A673 (cell line): ENCODE results near the gene ESPN. TPM values are rescaled to one million over a fixed set of nuclear protein-coding genes. Genes with fewer than 3 reads are reported as not detected.

Experiments used
- BruUV-seq: library from RNA; stranded (reverse); fragments of 400-500 nt; replicated peaks from 2 replicates; lab custom pipeline; 2021; lab: Mats Ljungman, UMichigan
- CTCF ChIA-PET: fragments of 300-600 bp; sonication (Branson Sonifier 250); formaldehyde crosslinking; loops from one replicate; lab custom pipeline; 2022; ENCODE audit warnings: antibody characterized with exemption; lab: Charles Lee
- POLR2A ChIA-PET: fragments of 300-600 bp; sonication (Branson Sonifier 250); formaldehyde crosslinking; loops from one replicate; lab custom pipeline; 2022; ENCODE audit warnings: antibody characterized with exemption; ENCODE audit not compliant: low non-redundant PET; lab: Charles Lee
- DNase-seq: peaks from one replicate; pipeline ENCODE4 v3.0.0-alpha.2; 2015; ENCODE audit warnings: low spot score
- H3K27ac ChIP-seq: fragments of 200-600 bp; sonication (generic); 2 replicates; pipeline ENCODE4 v1.5.1; 2016; ENCODE audit warnings: mixed run types, low read depth, mild to moderate bottlenecking, mixed read lengths, antibody characterized with exemption, low read length; ENCODE audit not compliant: poor library complexity, severe bottlenecking
- H3K27me3 ChIP-seq: fragments of 200-600 bp; sonication (generic); replicated peaks from 2 replicates; pipeline ENCODE4 v1.6.1; 2017; ENCODE audit warnings: mixed run types, low read depth, mild to moderate bottlenecking, mixed read lengths, antibody characterized with exemption, low read length; ENCODE audit not compliant: insufficient read depth, poor library complexity
- H3K36me3 ChIP-seq: fragments of 200-600 bp; sonication (generic); 2 replicates; pipeline ENCODE4 v1.6.1; 2016; ENCODE audit warnings: mixed run types, mild to moderate bottlenecking, mixed read lengths, antibody characterized with exemption, low read length; ENCODE audit not compliant: insufficient read depth, poor library complexity, severe bottlenecking
- H3K4me1 ChIP-seq: fragments of 200-600 bp; sonication (generic); 2 replicates; pipeline ENCODE4 v1.6.1; 2017; ENCODE audit warnings: mixed run types, mild to moderate bottlenecking, mixed read lengths, antibody characterized with exemption, low read length; ENCODE audit not compliant: insufficient read depth, poor library complexity, severe bottlenecking
- H3K4me3 ChIP-seq: fragments of 200-600 bp; sonication (generic); 2 replicates; pipeline ENCODE4 v1.5.1; 2016; ENCODE audit warnings: low read depth, mixed run types, mild to moderate bottlenecking, mixed read lengths, low read length; ENCODE audit not compliant: poor library complexity, severe bottlenecking
- H3K9me3 ChIP-seq: fragments of 200-600 bp; sonication (generic); 2 replicates; pipeline ENCODE4 v1.6.1; 2016; ENCODE audit warnings: mixed run types, low read depth, mild to moderate bottlenecking, mixed read lengths, antibody characterized with exemption, low read length; ENCODE audit not compliant: poor library complexity, severe bottlenecking
- EZH2 ChIP-seq: fragments of 200-600 bp; sonication (generic); IDR thresholded peaks from 2 replicates; pipeline ENCODE4 v1.6.1; 2017; ENCODE audit warnings: borderline replicate concordance, low read depth, mild to moderate bottlenecking, mixed read lengths, antibody characterized with exemption, low read length; ENCODE audit not compliant: poor library complexity, severe bottlenecking
- intact Hi-C: fragments of 100-400 bp; cut with micrococcal nuclease; formaldehyde crosslinking; loops from one replicate; pipeline ENCODE4 v1.10.0; 2022; ENCODE audit not compliant: unreplicated experiment
- total RNA-seq: library from RNA; stranded (reverse); gene quantifications from 2 replicates; pipeline ENCODE4 v1.2.3, GENCODE V29; 2021
- TF ChIP-seq, protein P1 (sequence below): fragments of 300-800, 200-600 bp; sonication (generic); conservative IDR thresholded peaks from 2 replicates; pipeline ENCODE4 v1.5.1; 2017; ENCODE audit warnings: low read depth, mild to moderate bottlenecking, antibody characterized with exemption, low read length, moderate library complexity, mixed read lengths

Gene ESPN
- total RNA-seq, 1 experiment from 2014 or later: not detected

DNA sequence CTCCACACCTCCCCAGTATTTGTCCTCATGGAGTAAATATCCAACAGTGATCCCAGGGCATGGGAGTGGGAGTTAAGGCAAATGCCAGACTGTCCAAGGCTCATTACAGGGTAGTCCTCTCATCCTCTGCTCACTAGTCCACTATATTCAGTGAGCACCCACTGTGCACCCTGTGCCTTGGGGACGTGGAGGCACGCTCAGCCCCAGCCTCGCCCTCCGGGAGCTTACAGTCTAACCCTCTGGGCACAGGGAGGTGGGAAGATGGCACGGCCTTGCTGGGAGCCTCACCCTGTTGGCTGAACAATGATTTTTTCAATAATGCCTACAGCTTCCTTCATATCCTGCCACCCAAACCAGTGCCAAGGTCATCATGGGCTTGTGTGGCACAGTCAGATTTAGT lies 7.7 kb upstream of the ESPN start:
- POLR2A ChIA-PET: no interaction called here
- no peak overlapping the region for H3K4me3 ChIP-seq
- TF ChIP-seq, protein P1, sequence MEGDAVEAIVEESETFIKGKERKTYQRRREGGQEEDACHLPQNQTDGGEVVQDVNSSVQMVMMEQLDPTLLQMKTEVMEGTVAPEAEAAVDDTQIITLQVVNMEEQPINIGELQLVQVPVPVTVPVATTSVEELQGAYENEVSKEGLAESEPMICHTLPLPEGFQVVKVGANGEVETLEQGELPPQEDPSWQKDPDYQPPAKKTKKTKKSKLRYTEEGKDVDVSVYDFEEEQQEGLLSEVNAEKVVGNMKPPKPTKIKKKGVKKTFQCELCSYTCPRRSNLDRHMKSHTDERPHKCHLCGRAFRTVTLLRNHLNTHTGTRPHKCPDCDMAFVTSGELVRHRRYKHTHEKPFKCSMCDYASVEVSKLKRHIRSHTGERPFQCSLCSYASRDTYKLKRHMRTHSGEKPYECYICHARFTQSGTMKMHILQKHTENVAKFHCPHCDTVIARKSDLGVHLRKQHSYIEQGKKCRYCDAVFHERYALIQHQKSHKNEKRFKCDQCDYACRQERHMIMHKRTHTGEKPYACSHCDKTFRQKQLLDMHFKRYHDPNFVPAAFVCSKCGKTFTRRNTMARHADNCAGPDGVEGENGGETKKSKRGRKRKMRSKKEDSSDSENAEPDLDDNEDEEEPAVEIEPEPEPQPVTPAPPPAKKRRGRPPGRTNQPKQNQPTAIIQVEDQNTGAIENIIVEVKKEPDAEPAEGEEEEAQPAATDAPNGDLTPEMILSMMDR: no peak
- TF ChIP-seq EZH2: no peak
- peaks cover 12% of the 10 kb centered on the region for H3K4me1 ChIP-seq
- no TSS peak for BruUV-seq
- no peak overlapping the region for H3K27ac ChIP-seq
- CTCF ChIA-PET: no interaction called here
- H3K36me3 ChIP-seq: no peaks in the 10 kb centered on the region
- no peak for DNase-seq
- intact Hi-C loops: no loop called here
- H3K27me3 ChIP-seq: peaks cover 86% of the 10 kb centered on the region
- no peaks in the 10 kb centered on the region for H3K9me3 ChIP-seq

- no peak for DNase-seq
- TF ChIP-seq EZH2: no peak
- TF ChIP-seq, protein P1: no peak
- ChIA-PET POLR2A (no interaction called here), CTCF (no interaction called here)
- BruUV-seq: no TSS peak
- no peak overlapping the region for H3K4me3 ChIP-seq
- H3K27me3 ChIP-seq: peaks cover 87% of the 10 kb centered on the region
- H3K36me3 ChIP-seq: no peaks in the 10 kb centered on the region
- peaks cover 12% of the 10 kb centered on the region for H3K4me1 ChIP-seq
- intact Hi-C loops: no loop called here
- H3K27ac ChIP-seq: no peak overlapping the region
- H3K9me3 ChIP-seq: no peaks in the 10 kb centered on the region
Observed at GRCh38 chr1:6417961-6418667, 6.5 kb upstream of the ESPN start.

DNA sequence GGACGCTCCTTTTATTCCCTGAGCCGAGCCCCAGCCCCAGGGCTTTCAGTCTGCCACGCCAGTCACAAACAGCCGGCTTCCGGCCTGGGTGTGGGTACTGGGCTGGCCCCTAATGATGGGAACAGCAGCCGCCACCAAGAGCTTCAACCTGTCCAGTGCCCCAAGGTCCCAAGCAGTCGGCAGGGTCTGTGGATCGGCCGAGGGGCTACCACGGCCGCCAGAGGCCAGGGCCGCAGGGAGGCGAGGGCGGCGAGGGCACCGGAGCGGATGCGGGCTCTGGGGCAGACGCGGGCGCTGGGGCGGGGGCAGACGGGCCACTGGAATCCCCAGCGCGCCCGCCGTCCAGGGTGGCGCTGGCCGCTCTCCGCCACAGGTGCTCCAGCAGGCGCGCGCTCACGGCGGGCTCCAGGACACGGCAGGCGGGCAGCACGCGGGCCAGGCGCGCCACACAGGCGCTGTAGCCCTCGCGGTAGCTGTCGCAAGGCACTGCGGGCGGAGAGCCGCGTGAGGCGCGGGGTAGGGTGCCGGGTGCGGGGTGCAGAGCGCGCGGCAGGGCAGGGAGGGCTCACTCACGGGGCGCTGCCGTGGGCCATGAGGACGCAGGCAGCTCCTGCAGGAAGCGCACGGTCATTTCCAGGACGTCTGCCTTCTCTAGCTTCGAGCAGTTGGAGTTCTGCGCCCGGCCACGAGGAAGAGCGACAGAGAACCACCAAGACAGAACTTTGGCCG lies 5.7 kb upstream of the ESPN start:
- DNase-seq: no peak
- intact Hi-C loops: no loop called here
- Histone ChIP-seq H3K4me1 (peaks cover 12% of the 10 kb centered on the region), H3K9me3 (no peaks in the 10 kb centered on the region), H3K4me3 (no peak overlapping the region), H3K27me3 (peaks cover 92% of the 10 kb centered on the region), H3K36me3 (no peaks in the 10 kb centered on the region), H3K27ac (no peak overlapping the region)
- ChIA-PET POLR2A (no interaction called here), CTCF (interaction anchor here (0.6 to 1.1 kb wide), 2 partner anchors 14 to 105 kb away, joined by 3 to 4 read pairs; no protein-coding TSS in a partner anchor)
- BruUV-seq: no TSS peak
- TF ChIP-seq EZH2: peak; percentile 50
- TF ChIP-seq, protein P1: no peak
